HepG2 (cell line): Measurements from ENCODE around the gene EYA2.

ENCODE experiments used
- MAFK ChIP-seq, 2 experiments: IDR thresholded peaks in 1 of 2; conservative IDR thresholded peaks in 1 of 2; 2 replicates each; pipeline ENCODE4 v1.6.1; 2011; ENCODE audit warnings: improper control_type of control experiment in 2 of 2, low read length in 2 of 2
- ZNF451 ChIP-seq: sonication (generic); formaldehyde crosslinking; IDR thresholded peaks from 2 replicates; pipeline ENCODE4 v1.5.0; 2020; ENCODE audit warnings: mild to moderate bottlenecking, missing genetic modification reagents

DNA sequence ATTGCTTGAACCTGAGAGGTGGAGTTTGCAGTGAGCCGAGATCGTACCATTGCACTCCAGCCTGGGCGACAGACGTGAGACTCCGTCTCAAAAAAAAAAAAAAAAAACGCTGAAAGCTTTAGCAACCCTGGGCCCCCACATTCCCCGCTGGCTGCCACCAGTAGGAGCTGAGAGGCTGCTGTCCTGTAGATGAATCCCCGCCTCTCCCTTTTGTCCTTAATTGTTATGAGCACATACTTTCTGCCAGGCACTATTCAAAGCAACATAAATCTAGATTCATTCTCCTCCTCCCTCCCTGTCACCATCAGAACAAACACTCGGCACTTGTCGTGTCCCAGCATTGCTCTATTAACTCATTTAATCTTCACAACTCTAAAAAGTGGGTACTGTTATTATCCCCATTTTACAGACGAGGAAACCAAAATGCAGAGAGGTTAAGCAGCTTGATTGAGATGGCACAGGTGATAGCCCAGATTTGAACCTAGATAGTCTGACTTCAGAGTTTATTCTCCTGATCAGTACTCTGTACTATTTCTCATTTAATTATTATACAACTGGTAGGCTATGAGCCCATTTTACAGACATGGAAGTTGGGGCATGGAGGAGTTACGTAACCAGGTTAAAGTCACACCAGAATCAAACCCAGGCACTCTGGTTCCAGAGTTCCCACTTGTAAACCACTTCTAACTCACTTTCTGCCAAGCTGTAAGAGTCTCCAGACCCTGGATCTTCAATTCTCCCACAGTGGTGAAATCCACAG lies 97.4 kb downstream of the EYA2 start:
- TF ChIP-seq ZNF451 (CRISPR knock-in tag) (no peak), MAFK (conservative IDR thresholded peaks at IDR 0.05 in 1 of 2, IDR thresholded peaks at IDR 0.05 in 1 of 2; ENCODE audit: low read length in 2 of 2) (no peak)
